GM23248 (cell line): Measurements from ENCODE around the gene ETFDH.
A peak's percentile ranks its signal among the peaks of the same experiment; 100 is the strongest.

Experiments
- EZH2 ChIP-seq: fragments of 200-600 bp; sonication (generic); IDR thresholded peaks from 2 replicates; pipeline ENCODE4 v1.6.1; 2018; ENCODE audit warnings: antibody characterized with exemption, mild to moderate bottlenecking; ENCODE audit not compliant: insufficient read depth, poor library complexity, severe bottlenecking
- EZH2phosphoT487 ChIP-seq: fragments of 200-600 bp; sonication (generic); IDR thresholded peaks from 2 replicates; pipeline ENCODE4 v1.6.1; 2018; ENCODE audit warnings: antibody characterized with exemption, moderate library complexity, mild to moderate bottlenecking, low read depth; ENCODE audit not compliant: insufficient read depth

- TF ChIP-seq EZH2, result no peak
- peak; percentile 95 for TF ChIP-seq EZH2phosphoT487
These were observed 86.0 kb downstream of the ETFDH start for GRCh38 chr4:158758142-158758541.
